ENCODE results near the gene FANCC.
A peak's percentile ranks its signal among the peaks of the same experiment; 100 is the strongest.

Gene FANCC

GRCh38 chr9:95120781-95121370 lies 196.6 kb downstream of the FANCC start:
- TF ChIP-seq, protein P1, sequence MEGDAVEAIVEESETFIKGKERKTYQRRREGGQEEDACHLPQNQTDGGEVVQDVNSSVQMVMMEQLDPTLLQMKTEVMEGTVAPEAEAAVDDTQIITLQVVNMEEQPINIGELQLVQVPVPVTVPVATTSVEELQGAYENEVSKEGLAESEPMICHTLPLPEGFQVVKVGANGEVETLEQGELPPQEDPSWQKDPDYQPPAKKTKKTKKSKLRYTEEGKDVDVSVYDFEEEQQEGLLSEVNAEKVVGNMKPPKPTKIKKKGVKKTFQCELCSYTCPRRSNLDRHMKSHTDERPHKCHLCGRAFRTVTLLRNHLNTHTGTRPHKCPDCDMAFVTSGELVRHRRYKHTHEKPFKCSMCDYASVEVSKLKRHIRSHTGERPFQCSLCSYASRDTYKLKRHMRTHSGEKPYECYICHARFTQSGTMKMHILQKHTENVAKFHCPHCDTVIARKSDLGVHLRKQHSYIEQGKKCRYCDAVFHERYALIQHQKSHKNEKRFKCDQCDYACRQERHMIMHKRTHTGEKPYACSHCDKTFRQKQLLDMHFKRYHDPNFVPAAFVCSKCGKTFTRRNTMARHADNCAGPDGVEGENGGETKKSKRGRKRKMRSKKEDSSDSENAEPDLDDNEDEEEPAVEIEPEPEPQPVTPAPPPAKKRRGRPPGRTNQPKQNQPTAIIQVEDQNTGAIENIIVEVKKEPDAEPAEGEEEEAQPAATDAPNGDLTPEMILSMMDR (IDR thresholded peaks at IDR 0.05; ENCODE audit: low read depth, low read length), result no peak
- no peak for DNase-seq (ENCODE audit: low read depth, low spot score)
- no peak overlapping the region for H3K4me3 ChIP-seq (ENCODE audit: low read depth, low read length)
- in situ Hi-C loops (cut with HindIII; ENCODE audit: low sequenced_read_pairs), result no loop called here

GRCh38 chr9:95118596-95118995 lies 198.9 kb downstream of the FANCC start:
- H3K4me3 ChIP-seq (ENCODE audit: low read depth, low read length), result no peak overlapping the region
- no peak for DNase-seq (ENCODE audit: low read depth, low spot score)
- in situ Hi-C loops (cut with HindIII; ENCODE audit: low sequenced_read_pairs), result no loop called here
- TF ChIP-seq, protein P1 (IDR thresholded peaks at IDR 0.05; ENCODE audit: low read depth, low read length), result no peak

DNA sequence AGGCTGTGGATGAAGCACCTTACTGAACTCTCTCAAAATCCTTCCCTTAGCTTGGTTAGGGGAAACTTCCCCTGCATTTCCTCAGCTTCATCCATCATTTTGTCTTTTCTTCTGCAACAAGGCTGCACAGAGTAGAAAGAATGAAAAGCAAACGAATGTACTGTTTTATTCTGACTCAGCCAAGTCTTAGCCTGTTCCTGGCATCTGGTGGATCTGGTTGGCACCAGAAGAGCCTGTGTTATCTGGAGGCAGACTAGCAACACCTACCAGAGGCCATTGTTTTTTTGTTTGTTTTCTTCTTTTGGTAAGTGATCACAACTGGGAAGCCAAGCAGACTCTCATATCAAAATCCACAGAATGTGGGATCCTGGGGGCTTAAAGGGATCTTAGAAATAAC lies 200.7 kb downstream of the FANCC start:
- no peak overlapping the region for H3K4me3 ChIP-seq (ENCODE audit: low read depth, low read length)
- DNase-seq (ENCODE audit: low read depth, low spot score), result no peak
- in situ Hi-C loops (cut with HindIII; ENCODE audit: low sequenced_read_pairs), result no loop called here
- TF ChIP-seq, protein P1 (IDR thresholded peaks at IDR 0.05; ENCODE audit: low read depth, low read length), result no peak

- DNase-seq (ENCODE audit: low read depth, low spot score), result no peak
- in situ Hi-C loops (cut with HindIII; ENCODE audit: low sequenced_read_pairs), result no loop called here
- TF ChIP-seq, protein P1 (IDR thresholded peaks at IDR 0.05; ENCODE audit: low read depth, low read length), result peak; percentile 33
- no peak overlapping the region for H3K4me3 ChIP-seq (ENCODE audit: low read depth, low read length)
These were observed 201.3 kb downstream of the FANCC start for GRCh38 chr9:95116002-95116807.

DNA sequence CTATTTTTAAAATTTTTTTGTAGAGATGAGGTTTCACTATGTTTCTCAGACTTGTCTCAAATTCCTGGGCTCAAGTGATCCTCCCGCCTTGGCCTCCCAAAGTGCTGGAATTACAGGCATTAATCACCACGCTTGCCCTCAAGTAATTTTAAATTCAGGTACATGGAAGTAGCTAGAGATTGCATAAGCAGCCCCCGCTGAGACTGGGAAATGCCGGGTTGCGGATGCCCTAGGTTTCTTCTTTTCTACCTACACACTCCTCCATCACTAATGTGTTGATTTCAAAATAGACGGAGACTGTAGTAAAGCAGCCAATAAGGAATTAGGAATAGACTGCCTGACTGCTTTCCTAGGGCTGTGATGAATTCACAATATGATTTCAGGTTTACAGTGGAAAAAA lies 202.4 kb downstream of the FANCC start:
- H3K4me3 ChIP-seq (ENCODE audit: low read depth, low read length), result no peak overlapping the region
- TF ChIP-seq, protein P1 (IDR thresholded peaks at IDR 0.05; ENCODE audit: low read depth, low read length), result no peak
- in situ Hi-C loops (cut with HindIII; ENCODE audit: low sequenced_read_pairs), result no loop called here
- DNase-seq (ENCODE audit: low read depth, low spot score), result no peak

- no peak for DNase-seq (ENCODE audit: low read depth, low spot score)
- TF ChIP-seq, protein P1 (IDR thresholded peaks at IDR 0.05; ENCODE audit: low read depth, low read length), result no peak
- in situ Hi-C loops (cut with HindIII; ENCODE audit: low sequenced_read_pairs), result no loop called here
- no peak overlapping the region for H3K4me3 ChIP-seq (ENCODE audit: low read depth, low read length)
These were observed 204.9 kb downstream of the FANCC start for GRCh38 chr9:95112436-95113280.

All from astrocyte of the spinal cord (primary cell).